Measurements from ENCODE around the gene SPINT1. TPM values are rescaled to one million over a fixed set of nuclear protein-coding genes. Genes with fewer than 3 reads are reported as not detected.

SPINT1 gene
- total and polyA plus RNA-seq, 2 experiments from 2014 or later: 197 to 252 TPM

DNA sequence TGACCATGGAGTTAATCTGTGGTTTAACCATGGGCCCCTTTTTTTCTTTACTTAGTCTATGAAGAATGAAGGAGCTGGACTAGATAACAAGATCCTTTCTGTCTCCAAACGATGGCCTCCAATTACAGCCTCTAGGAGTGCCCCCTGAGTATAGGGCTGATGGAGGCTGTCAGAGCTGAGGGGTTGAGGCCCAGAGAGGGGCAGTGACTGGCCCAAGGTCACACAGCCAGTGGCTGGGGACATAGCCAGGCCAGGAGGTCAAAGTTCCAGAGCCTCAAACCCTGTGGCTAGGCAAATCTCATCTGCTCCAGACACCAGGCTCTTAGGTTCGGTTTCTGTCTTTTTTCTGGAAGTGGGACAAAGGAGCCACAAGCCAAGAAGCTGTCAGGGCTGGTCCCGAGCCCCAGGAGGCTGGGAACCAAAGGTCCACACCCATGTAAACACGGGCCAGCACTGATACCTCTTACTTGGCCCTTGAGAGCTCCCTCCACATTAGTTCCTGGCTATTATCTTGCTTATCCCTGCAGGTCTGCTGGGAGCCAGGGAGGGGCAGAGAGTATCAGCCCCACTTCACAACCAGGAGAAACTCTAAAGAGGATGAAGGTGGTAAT lies 19.9 kb downstream of the SPINT1 start:
- H3K4me2 ChIP-seq: no peak overlapping the region
- no peaks in the 10 kb centered on the region for H3K4me1 ChIP-seq (ENCODE audit: insufficient read depth)
- H3K27ac ChIP-seq: no peak overlapping the region
- 62% methylated on average over 4 of the region's 4 CpGs for WGBS (ENCODE audit: low lambda C conversion rate, missing lambda C conversion rate)
- H3K79me2 ChIP-seq: no peaks in the 10 kb centered on the region
- H3K4me3 ChIP-seq: no peak overlapping the region
- no peak overlapping the region for H2AFZ ChIP-seq
- H4K20me1 ChIP-seq (ENCODE audit: insufficient read depth, poor library complexity, severe bottlenecking): no peaks in the 10 kb centered on the region
- no peaks in the 10 kb centered on the region for H3K36me3 ChIP-seq (replicated peaks; ENCODE audit: insufficient read depth, low read depth)
- no peaks in the 10 kb centered on the region for H3K9me2 ChIP-seq (replicated peaks; ENCODE audit: insufficient read depth)
- H3K9me3 ChIP-seq (ENCODE audit: low read depth): no peaks in the 10 kb centered on the region
- DNase-seq (ENCODE audit: low spot score): no peak
- no peak for TF ChIP-seq EZH2 (IDR thresholded peaks at IDR 0.05; ENCODE audit: borderline replicate concordance)
- H3K27me3 ChIP-seq: no peaks in the 10 kb centered on the region

DNA sequence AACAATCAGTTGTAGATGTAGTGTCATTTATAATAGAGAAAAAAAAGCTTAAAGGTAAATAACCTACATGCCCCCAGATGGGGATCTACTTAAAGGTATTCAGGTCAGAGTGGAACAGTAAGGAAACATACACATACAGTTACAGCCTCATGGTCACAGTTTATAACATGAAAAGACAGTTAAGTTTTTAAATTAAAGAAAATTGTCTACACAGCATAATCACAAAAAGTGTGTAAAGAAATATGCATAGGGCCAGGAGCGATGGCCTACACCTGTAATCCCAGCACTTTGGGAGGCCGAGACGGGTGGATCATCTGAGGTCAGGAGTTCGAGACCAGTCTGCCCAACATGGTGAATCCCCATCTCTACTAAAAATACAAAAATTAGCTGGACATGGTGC lies 23.4 kb downstream of the SPINT1 start:
- WGBS (ENCODE audit: low lambda C conversion rate, missing lambda C conversion rate): 98% methylated on average over 4 of the region's 4 CpGs
- Histone ChIP-seq H3K4me3 (no peak overlapping the region), H3K36me3 (replicated peaks; ENCODE audit: insufficient read depth, low read depth) (no peaks in the 10 kb centered on the region), H3K4me1 (ENCODE audit: insufficient read depth) (no peaks in the 10 kb centered on the region), H3K9me2 (replicated peaks; ENCODE audit: insufficient read depth) (no peaks in the 10 kb centered on the region), H3K27ac (no peak overlapping the region), H3K27me3 (no peaks in the 10 kb centered on the region), H4K20me1 (ENCODE audit: insufficient read depth, poor library complexity, severe bottlenecking) (no peaks in the 10 kb centered on the region), H3K4me2 (no peak overlapping the region), H3K79me2 (no peaks in the 10 kb centered on the region), H2AFZ (no peak overlapping the region), H3K9me3 (ENCODE audit: low read depth) (no peaks in the 10 kb centered on the region)
- no peak for TF ChIP-seq EZH2phosphoT487 (IDR thresholded peaks at IDR 0.05; ENCODE audit: low read depth, severe bottlenecking, unreplicated experiment)
- no peak for TF ChIP-seq EZH2 (IDR thresholded peaks at IDR 0.05; ENCODE audit: borderline replicate concordance)
- TF ChIP-seq CTCF (IDR thresholded peaks at IDR 0.05; ENCODE audit: poor library complexity): no peak
- DNase-seq (ENCODE audit: low spot score): no peak

DNA sequence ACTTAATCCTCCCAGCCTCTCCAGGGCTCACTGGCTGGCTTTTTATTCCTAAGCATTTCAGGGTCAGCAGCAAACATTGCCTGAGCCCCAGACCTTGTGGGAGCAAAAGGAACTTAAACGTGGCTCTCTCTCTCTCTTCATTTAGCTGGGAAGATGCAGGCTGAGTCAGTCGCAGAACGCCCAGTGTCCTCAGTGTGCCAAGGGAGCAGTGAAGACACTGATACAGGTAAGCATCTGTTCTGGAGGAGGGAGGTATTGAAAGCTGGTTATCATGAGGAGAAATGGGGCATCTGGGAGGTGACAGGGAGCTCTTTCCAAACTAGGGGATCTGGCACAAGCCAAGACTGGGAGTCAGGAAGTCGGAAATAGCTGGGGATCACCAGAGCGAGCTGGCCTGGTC lies 25.8 kb downstream of the SPINT1 start:
- no peak overlapping the region for H2AFZ ChIP-seq
- no peaks in the 10 kb centered on the region for H3K9me2 ChIP-seq (replicated peaks; ENCODE audit: insufficient read depth)
- H3K4me2 ChIP-seq: no peak overlapping the region
- no peaks in the 10 kb centered on the region for H3K4me1 ChIP-seq (ENCODE audit: insufficient read depth)
- TF ChIP-seq EZH2phosphoT487 (IDR thresholded peaks at IDR 0.05; ENCODE audit: low read depth, severe bottlenecking, unreplicated experiment): no peak
- no peak for TF ChIP-seq EZH2 (IDR thresholded peaks at IDR 0.05; ENCODE audit: borderline replicate concordance)
- no peak for TF ChIP-seq CTCF (IDR thresholded peaks at IDR 0.05; ENCODE audit: poor library complexity)
- H3K4me3 ChIP-seq: no peak overlapping the region
- H3K27me3 ChIP-seq: no peaks in the 10 kb centered on the region
- no peaks in the 10 kb centered on the region for H3K9me3 ChIP-seq (ENCODE audit: low read depth)
- DNase-seq (ENCODE audit: low spot score): no peak
- no peak overlapping the region for H3K27ac ChIP-seq
- no peaks in the 10 kb centered on the region for H3K36me3 ChIP-seq (replicated peaks; ENCODE audit: insufficient read depth, low read depth)
- no peaks in the 10 kb centered on the region for H3K79me2 ChIP-seq
- H4K20me1 ChIP-seq (ENCODE audit: insufficient read depth, poor library complexity, severe bottlenecking): no peaks in the 10 kb centered on the region
- 82% methylated on average over 5 of the region's 5 CpGs for WGBS (ENCODE audit: low lambda C conversion rate, missing lambda C conversion rate)

DNA sequence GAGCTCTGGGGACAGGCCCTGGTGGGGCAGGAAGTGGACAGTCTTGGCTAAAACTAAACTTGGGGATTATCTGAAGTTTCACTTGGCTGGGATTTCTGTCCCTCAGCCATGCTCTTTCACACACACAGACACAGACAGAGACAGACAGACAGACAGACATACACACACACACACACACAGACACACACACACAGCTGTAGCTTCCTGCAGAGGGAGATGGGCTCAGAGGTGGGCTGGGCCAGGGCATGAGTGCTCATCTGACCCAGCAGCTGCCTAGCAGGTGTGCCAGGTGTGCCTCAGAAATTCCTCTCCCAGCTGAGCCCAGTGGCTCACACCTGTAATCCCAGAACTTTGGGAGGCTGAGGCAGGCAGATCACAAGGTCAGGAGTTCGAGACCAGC lies 26.9 kb downstream of the SPINT1 start:
- Histone ChIP-seq H4K20me1 (ENCODE audit: insufficient read depth, poor library complexity, severe bottlenecking) (no peaks in the 10 kb centered on the region), H3K4me1 (ENCODE audit: insufficient read depth) (no peaks in the 10 kb centered on the region), H3K27ac (no peak overlapping the region), H3K4me2 (no peak overlapping the region), H3K9me2 (replicated peaks; ENCODE audit: insufficient read depth) (no peaks in the 10 kb centered on the region), H3K79me2 (no peaks in the 10 kb centered on the region), H3K9me3 (ENCODE audit: low read depth) (no peaks in the 10 kb centered on the region), H2AFZ (no peak overlapping the region), H3K27me3 (no peaks in the 10 kb centered on the region), H3K4me3 (no peak overlapping the region), H3K36me3 (replicated peaks; ENCODE audit: insufficient read depth, low read depth) (no peaks in the 10 kb centered on the region)
- no peak for TF ChIP-seq EZH2 (IDR thresholded peaks at IDR 0.05; ENCODE audit: borderline replicate concordance)
- TF ChIP-seq CTCF (IDR thresholded peaks at IDR 0.05; ENCODE audit: poor library complexity): no peak
- no peak for DNase-seq (ENCODE audit: low spot score)
- 83% methylated on average over 1 of the region's 1 CpG for WGBS (ENCODE audit: low lambda C conversion rate, missing lambda C conversion rate)

Data from hepatocyte (in vitro differentiated cells).